Liver (tissue), 9 donors: Measurements from ENCODE around the gene AFAP1. TPM values are rescaled to one million over a fixed set of nuclear protein-coding genes. Genes with fewer than 3 reads are reported as not detected.
A peak's percentile ranks its signal among the peaks of the same experiment; 100 is the strongest.

ENCODE experiments used
- DNase-seq: peaks from one replicate; pipeline ENCODE4 v3.0.0-alpha.2; 2017; ENCODE audit warnings: low spot score
- H3K27ac ChIP-seq, 2 donors: one replicate each; pipeline ENCODE4 v1.7.0; 2013; ENCODE audit warnings: inconsistent platforms in 2 of 2, low read length in 2 of 2, control low read depth in 1 of 2, low read depth in 1 of 2, mild to moderate bottlenecking in 1 of 2
- H3K27me3 ChIP-seq, 4 donors: one replicate each; pipeline versions ENCODE4 v1.6.1 to v1.7.0; 2013; ENCODE audit warnings: low read length in 3 of 4, inconsistent platforms in 1 of 4, mild to moderate bottlenecking in 1 of 4, moderate library complexity in 1 of 4; ENCODE audit not compliant: control insufficient read depth in 4 of 4, insufficient read depth in 4 of 4
- H3K36me3 ChIP-seq, 4 donors: one replicate each; pipeline versions ENCODE4 v1.6.1 to v1.7.0; 2013; ENCODE audit warnings: low read length in 3 of 4, mild to moderate bottlenecking in 3 of 4, low read depth in 1 of 4, moderate library complexity in 1 of 4; ENCODE audit not compliant: control insufficient read depth in 4 of 4, insufficient read depth in 3 of 4
- H3K4me1 ChIP-seq, 4 donors: one replicate each; pipeline versions ENCODE4 v1.6.1 to v1.7.0; 2013; ENCODE audit warnings: low read length in 3 of 4, mild to moderate bottlenecking in 3 of 4, moderate library complexity in 1 of 4; ENCODE audit not compliant: control insufficient read depth in 4 of 4, insufficient read depth in 4 of 4
- H3K4me3 ChIP-seq, 3 donors: one replicate each; pipeline versions ENCODE4 v1.6.1 to v1.7.0; 2013; ENCODE audit warnings: low read length in 3 of 3, control low read depth in 1 of 3, low read depth in 1 of 3, mild to moderate bottlenecking in 1 of 3
- H3K9ac ChIP-seq, 2 donors: one replicate each; pipeline ENCODE4 v1.7.0; 2013; ENCODE audit warnings: low read length in 2 of 2, mild to moderate bottlenecking in 2 of 2, moderate library complexity in 2 of 2, control low read depth in 1 of 2, low read depth in 1 of 2
- H3K9me3 ChIP-seq, 4 donors: one replicate each; pipeline versions ENCODE4 v1.6.1 to v1.7.0; 2013; ENCODE audit warnings: low read length in 3 of 4; ENCODE audit not compliant: control insufficient read depth in 4 of 4
- ATF3 ChIP-seq: IDR thresholded peaks from 2 replicates; pipeline ENCODE4 v1.6.1; 2016; ENCODE audit warnings: antibody characterized with exemption
- CTCF ChIP-seq: fragments of 150-350 bp; IDR thresholded peaks from 2 replicates; pipeline ENCODE4 v1.5.1; 2017; ENCODE audit warnings: improper control_type of control experiment, low read depth, low read length; ENCODE audit not compliant: missing input control
- EGR1 ChIP-seq, 2 donors: IDR thresholded peaks; 2 replicates each; pipeline ENCODE4 v1.6.1; 2016 to 2018; ENCODE audit warnings: antibody characterized with exemption in 2 of 2, low read depth in 2 of 2
- FOXA1 ChIP-seq: IDR thresholded peaks from 2 replicates; pipeline ENCODE4 v1.6.1; 2016; ENCODE audit warnings: antibody characterized with exemption
- FOXA2 ChIP-seq: IDR thresholded peaks from 2 replicates; pipeline ENCODE4 v1.6.1; 2016; ENCODE audit warnings: antibody characterized with exemption
- GABPA ChIP-seq, 2 donors: IDR thresholded peaks in 1 of 2; conservative IDR thresholded peaks in 1 of 2; 2 replicates each; pipeline ENCODE4 v1.6.1; 2016; ENCODE audit warnings: antibody characterized with exemption in 2 of 2, mild to moderate bottlenecking in 1 of 2, moderate library complexity in 1 of 2
- HNF4A ChIP-seq, 2 donors: conservative IDR thresholded peaks; 2 replicates each; pipeline ENCODE4 v1.6.1; 2016; ENCODE audit warnings: antibody characterized with exemption in 2 of 2, mild to moderate bottlenecking in 2 of 2
- HNF4G ChIP-seq: IDR thresholded peaks from 2 replicates; pipeline ENCODE4 v1.6.1; 2016; ENCODE audit warnings: antibody characterized with exemption
- JUND ChIP-seq, 2 donors: IDR thresholded peaks; 2 replicates each; pipeline ENCODE4 v1.6.1; 2016; ENCODE audit warnings: antibody characterized with exemption in 2 of 2
- MAX ChIP-seq: IDR thresholded peaks from 2 replicates; pipeline ENCODE4 v1.6.1; 2016; ENCODE audit warnings: antibody characterized with exemption
- NR2F2 ChIP-seq: IDR thresholded peaks from 2 replicates; pipeline ENCODE4 v1.6.1; 2016; ENCODE audit warnings: antibody characterized with exemption
- RAD21 ChIP-seq, 2 donors: IDR thresholded peaks; 2 replicates each; pipeline ENCODE4 v1.6.1; 2016; ENCODE audit warnings: antibody characterized with exemption in 2 of 2, mild to moderate bottlenecking in 2 of 2
- REST ChIP-seq: IDR thresholded peaks from 2 replicates; pipeline ENCODE4 v1.6.1; 2016; ENCODE audit warnings: antibody characterized with exemption, mild to moderate bottlenecking
- RXRA ChIP-seq, 2 donors: IDR thresholded peaks; 2 replicates each; pipeline ENCODE4 v1.6.1; 2017 to 2018; ENCODE audit warnings: antibody characterized with exemption in 2 of 2, mild to moderate bottlenecking in 1 of 2
- SP1 ChIP-seq: IDR thresholded peaks from 2 replicates; pipeline ENCODE4 v1.6.1; 2018; ENCODE audit warnings: antibody characterized with exemption, mild to moderate bottlenecking
- TAF1 ChIP-seq: conservative IDR thresholded peaks from 2 replicates; pipeline ENCODE4 v1.6.1; 2016; ENCODE audit warnings: antibody characterized with exemption, mild to moderate bottlenecking
- YY1 ChIP-seq: IDR thresholded peaks from 2 replicates; pipeline ENCODE4 v1.6.1; 2016; ENCODE audit warnings: antibody characterized with exemption, mild to moderate bottlenecking
- ZBTB33 ChIP-seq: IDR thresholded peaks from 2 replicates; pipeline ENCODE4 v1.6.1; 2016; ENCODE audit warnings: antibody characterized with exemption
- WGBS: extraction: QIAGEN DNeasy Blood & Tissue Kit; methylation state at CpG from one replicate; pipeline ENCODE4 v1.1.7; 2013; 5-methylcytosine and 5-hydroxymethylcytosine counted together
- polyA plus RNA-seq, 2 donors: library from polyadenylated mRNA; stranded (reverse) in 1 of 2; unstranded in 1 of 2; fragments of 200-250 nt in 1 of 2; fragments of >200 nt in 1 of 2; fragmentation: Nextera tagmentation in 1 of 2; extraction: Ambion mirVana in 1 of 2; gene quantifications; one replicate each; pipeline versions ENCODE4 v1.2.1 to v1.2.3, GENCODE V29; 2013 to 2015
- total RNA-seq, 2 donors: library from RNA; depleted of rRNA; stranded (reverse); fragments of >200 nt; gene quantifications; one replicate each; pipeline ENCODE4 v1.2.3, GENCODE V29; 2014
- donor health status: healthy.
- donor health status: healthy.
- donor health status: healthy.
- donor health status: healthy.
- donor health status: healthy.

Gene AFAP1
- total and polyA plus RNA-seq, 4 donors, result 0.40 to 3.2 (median 1.6) TPM

GRCh38 chr4:7987148-7987989 is 47.7 kb upstream of the AFAP1 start:
- no peak overlapping the region for H3K27ac ChIP-seq
- H3K36me3 ChIP-seq, result no peaks in the 10 kb centered on the region
- TF ChIP-seq EGR1 (IDR thresholded peaks at IDR 0.05; ENCODE audit: low read depth in 2 of 2) (no peak), JUND (IDR thresholded peaks at IDR 0.05) (no peak), ZBTB33 (no peak), RAD21 (IDR thresholded peaks at IDR 0.05) (peak; percentile 93 to 94), ATF3 (no peak), RXRA (IDR thresholded peaks at IDR 0.05) (no peak), YY1 (no peak), REST (no peak), HNF4A (conservative IDR thresholded peaks at IDR 0.05) (no peak), SP1 (no peak), TAF1 (no peak), MAX (no peak), NR2F2 (no peak), FOXA2 (no peak), FOXA1 (no peak), CTCF (peak; percentile 91), HNF4G (no peak), GABPA (IDR thresholded peaks at IDR 0.05 in 1 of 2, conservative IDR thresholded peaks at IDR 0.05 in 1 of 2) (no peak)
- 50% methylated on average over 10 of the region's 10 CpGs for WGBS
- no peak overlapping the region for H3K9ac ChIP-seq
- no peaks in the 10 kb centered on the region for H3K27me3 ChIP-seq
- H3K4me3 ChIP-seq, result no peak overlapping the region
- no peaks in the 10 kb centered on the region for H3K4me1 ChIP-seq
- no peaks in the 10 kb centered on the region for H3K9me3 ChIP-seq
- DNase-seq, result peak; percentile 78
